Karpas-422 (cell line): ENCODE measurements around the gene ME1. TPM values are rescaled to one million over a fixed set of nuclear protein-coding genes. Genes with fewer than 3 reads are reported as not detected.

Source experiments
- DNase-seq: peaks from one replicate; pipeline ENCODE4 v3.0.0-alpha.2; 2015
- H2AFZ ChIP-seq: fragments of 200-600 bp; sonication (generic); 2 replicates; pipeline ENCODE4 v1.6.1; 2014; ENCODE audit warnings: antibody characterized with exemption, low read length, mixed read lengths
- H3K27ac ChIP-seq: fragments of 200-600 bp; sonication (generic); 2 replicates; pipeline ENCODE4 v1.5.1; 2014; ENCODE audit warnings: mild to moderate bottlenecking, low read length, moderate library complexity
- H3K27me3 ChIP-seq: fragments of 200-600 bp; sonication (generic); 2 replicates; pipeline ENCODE4 v1.6.1; 2014; ENCODE audit warnings: low read length, mixed read lengths
- H3K36me3 ChIP-seq: fragments of 200-600 bp; sonication (generic); 2 replicates; pipeline ENCODE4 v1.6.1; 2014; ENCODE audit warnings: low read length, mixed read lengths; ENCODE audit not compliant: insufficient read depth
- H3K4me1 ChIP-seq: fragments of 200-600 bp; sonication (generic); 2 replicates; pipeline ENCODE4 v1.6.1; 2014; ENCODE audit warnings: mild to moderate bottlenecking, low read length, mixed read lengths
- H3K4me2 ChIP-seq: fragments of 200-600 bp; sonication (generic); 2 replicates; pipeline ENCODE4 v1.6.1; 2014; ENCODE audit warnings: low read length, low read depth, mild to moderate bottlenecking; ENCODE audit not compliant: poor library complexity, severe bottlenecking
- H3K4me3 ChIP-seq: fragments of 200-600 bp; sonication (generic); 2 replicates; pipeline ENCODE4 v1.5.1; 2014; ENCODE audit warnings: mild to moderate bottlenecking, antibody characterized with exemption, low read length, mixed read lengths
- H3K79me2 ChIP-seq: fragments of 200-600 bp; sonication (generic); 2 replicates; pipeline ENCODE4 v1.6.1; 2014; ENCODE audit warnings: mild to moderate bottlenecking, low read length, mixed read lengths
- H3K9ac ChIP-seq: fragments of 200-600 bp; sonication (generic); 2 replicates; pipeline ENCODE4 v1.6.0; 2014; ENCODE audit warnings: low read length
- H3K9me2 ChIP-seq: fragments of 200-600 bp; sonication (generic), shearing (Covaris generic); replicated peaks from 2 replicates; pipeline ENCODE4 v1.6.0; 2014; ENCODE audit warnings: mild to moderate bottlenecking, low read length, moderate library complexity; ENCODE audit not compliant: insufficient read depth
- H3K9me3 ChIP-seq: fragments of 300-700, 200-600 bp; sonication (generic); 2 replicates; pipeline ENCODE4 v1.6.1; 2014; ENCODE audit warnings: low read length, mixed read lengths
- H4K20me1 ChIP-seq: fragments of 200-600 bp; sonication (generic); 2 replicates; pipeline ENCODE4 v1.6.1; 2014; ENCODE audit warnings: mild to moderate bottlenecking, antibody characterized with exemption, low read length, low read depth; ENCODE audit not compliant: insufficient read depth
- total RNA-seq: library from RNA; depleted of rRNA; stranded (reverse); fragments of >200 nt; shearing (Covaris generic); gene quantifications from 2 replicates; pipeline ENCODE4 v1.2.3, GENCODE V29; 2014; ENCODE audit warnings: low replicate concordance

The ME1 gene
- total RNA-seq, 1 experiment from 2014 or later, result not detected

DNA sequence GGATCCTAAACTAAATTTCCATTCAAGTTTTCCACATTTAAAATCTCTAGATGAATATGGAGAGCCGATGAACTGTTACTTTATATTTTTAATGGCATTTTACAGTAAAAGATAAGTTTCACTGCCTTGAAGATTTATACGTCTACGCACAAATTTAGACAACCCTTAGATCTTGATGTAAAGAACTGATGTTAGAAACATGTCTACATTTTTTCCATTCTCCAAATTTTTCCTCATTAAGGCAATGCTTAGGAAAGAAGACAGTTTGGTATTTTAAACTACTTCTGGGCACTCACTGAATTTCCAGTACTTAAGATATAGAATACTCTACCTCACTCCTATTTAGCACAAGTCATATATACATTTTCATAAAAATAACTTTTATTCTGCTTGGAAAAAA, 45.4 kb downstream of the ME1 start:
- H3K36me3 ChIP-seq, result no peaks in the 10 kb centered on the region
- no peaks in the 10 kb centered on the region for H4K20me1 ChIP-seq
- no peaks in the 10 kb centered on the region for H3K27me3 ChIP-seq
- no peak for DNase-seq
- no peak overlapping the region for H3K9ac ChIP-seq
- no peak overlapping the region for H3K4me3 ChIP-seq
- H3K4me2 ChIP-seq, result no peak overlapping the region
- no peak overlapping the region for H3K27ac ChIP-seq
- H3K9me2 ChIP-seq, result no peaks in the 10 kb centered on the region
- no peak overlapping the region for H2AFZ ChIP-seq
- H3K79me2 ChIP-seq, result no peaks in the 10 kb centered on the region
- H3K9me3 ChIP-seq, result no peaks in the 10 kb centered on the region
- H3K4me1 ChIP-seq, result no peaks in the 10 kb centered on the region

DNA sequence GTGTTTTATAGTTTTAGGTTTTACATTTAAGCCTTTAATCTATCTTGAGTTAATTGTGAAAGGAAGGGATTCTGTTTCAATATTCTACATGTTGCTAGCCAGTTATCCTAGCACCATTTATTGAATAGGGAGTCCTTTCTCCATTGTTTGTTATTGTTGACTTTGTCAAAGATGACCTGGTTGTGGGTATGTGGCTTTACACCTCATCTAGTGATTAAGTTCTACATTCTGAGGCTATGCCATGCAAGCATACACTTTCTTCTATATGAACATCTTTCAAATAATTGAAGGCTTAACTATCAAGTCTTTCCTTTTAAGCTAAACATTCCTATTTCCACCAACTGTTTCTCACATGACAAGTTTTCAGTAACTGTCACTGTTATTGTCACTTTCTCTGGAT, 46.1 kb downstream of the ME1 start:
- Histone ChIP-seq H4K20me1 (no peaks in the 10 kb centered on the region), H3K4me3 (no peak overlapping the region), H3K36me3 (no peaks in the 10 kb centered on the region), H3K27ac (no peak overlapping the region), H2AFZ (no peak overlapping the region), H3K79me2 (no peaks in the 10 kb centered on the region), H3K27me3 (no peaks in the 10 kb centered on the region), H3K4me1 (no peaks in the 10 kb centered on the region), H3K9ac (no peak overlapping the region), H3K9me2 (no peaks in the 10 kb centered on the region), H3K9me3 (no peaks in the 10 kb centered on the region), H3K4me2 (no peak overlapping the region)
- no peak for DNase-seq

- H3K36me3 ChIP-seq, result no peaks in the 10 kb centered on the region
- H3K9ac ChIP-seq, result no peak overlapping the region
- H4K20me1 ChIP-seq, result no peaks in the 10 kb centered on the region
- no peaks in the 10 kb centered on the region for H3K27me3 ChIP-seq
- no peak overlapping the region for H3K4me2 ChIP-seq
- no peak for DNase-seq
- H3K4me1 ChIP-seq, result no peaks in the 10 kb centered on the region
- no peak overlapping the region for H3K27ac ChIP-seq
- no peak overlapping the region for H2AFZ ChIP-seq
- H3K79me2 ChIP-seq, result no peaks in the 10 kb centered on the region
- no peak overlapping the region for H3K4me3 ChIP-seq
- no peaks in the 10 kb centered on the region for H3K9me3 ChIP-seq
- no peaks in the 10 kb centered on the region for H3K9me2 ChIP-seq
Measured at GRCh38 chr6:83381949-83382348, 48.9 kb downstream of the ME1 start.

- Histone ChIP-seq H3K9ac (no peak overlapping the region), H3K36me3 (no peaks in the 10 kb centered on the region), H3K79me2 (no peaks in the 10 kb centered on the region), H3K9me3 (no peaks in the 10 kb centered on the region), H2AFZ (no peak overlapping the region), H3K4me3 (no peak overlapping the region), H3K9me2 (no peaks in the 10 kb centered on the region), H3K4me2 (no peak overlapping the region), H3K4me1 (no peaks in the 10 kb centered on the region), H3K27me3 (no peaks in the 10 kb centered on the region), H3K27ac (no peak overlapping the region), H4K20me1 (no peaks in the 10 kb centered on the region)
- no peak for DNase-seq
Measured at GRCh38 chr6:83378621-83379388, 52.0 kb downstream of the ME1 start.

DNA sequence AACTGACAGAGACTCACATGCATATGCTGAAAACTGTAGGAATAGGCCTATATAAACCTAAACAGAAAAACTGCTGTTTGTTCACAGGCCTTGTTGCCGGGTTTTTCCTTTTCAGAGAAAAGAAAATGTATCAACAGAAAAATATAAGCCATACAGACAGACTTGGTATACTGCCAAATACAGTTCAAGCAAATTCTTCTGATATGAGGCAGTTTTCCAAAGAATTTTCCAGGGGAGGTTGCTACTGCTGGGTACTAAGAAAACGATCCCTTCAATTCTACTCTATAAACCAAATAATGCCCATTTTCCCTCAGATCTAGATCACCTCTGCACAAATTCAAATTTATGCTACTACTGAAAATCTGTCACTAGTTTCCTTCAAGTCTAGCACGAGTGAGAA, 59.4 kb downstream of the ME1 start:
- DNase-seq, result no peak
- no peaks in the 10 kb centered on the region for H3K4me1 ChIP-seq

DNA sequence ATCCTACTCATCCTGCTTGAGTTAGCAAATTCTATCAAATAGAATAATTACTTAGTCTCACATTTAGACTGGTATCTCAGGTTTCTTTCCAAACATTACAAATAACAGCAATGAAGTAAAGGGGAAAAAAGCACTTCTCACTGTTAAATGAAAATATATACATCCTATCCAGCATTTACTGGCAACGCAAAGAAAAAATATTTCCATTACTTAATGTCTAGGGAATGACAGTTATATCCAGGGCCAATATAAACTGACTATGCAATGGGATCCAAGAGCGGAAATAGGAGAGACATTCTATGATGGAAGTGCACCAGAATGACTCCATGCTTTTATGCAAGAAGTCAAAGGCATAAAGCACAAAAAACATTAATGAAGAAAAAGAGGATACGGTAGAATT, 60.3 kb downstream of the ME1 start:
- Histone ChIP-seq H2AFZ (no peak overlapping the region), H3K27ac (no peak overlapping the region), H3K9me2 (no peaks in the 10 kb centered on the region), H3K36me3 (no peaks in the 10 kb centered on the region), H3K4me2 (no peak overlapping the region), H3K27me3 (no peaks in the 10 kb centered on the region), H4K20me1 (no peaks in the 10 kb centered on the region), H3K4me1 (no peaks in the 10 kb centered on the region), H3K4me3 (no peak overlapping the region), H3K9me3 (no peaks in the 10 kb centered on the region), H3K79me2 (no peaks in the 10 kb centered on the region), H3K9ac (no peak overlapping the region)
- DNase-seq, result no peak

More for the DNA sequence above, 59.4 kb downstream of the ME1 start:
- no peaks in the 10 kb centered on the region for H3K36me3 ChIP-seq
- no peaks in the 10 kb centered on the region for H3K27me3 ChIP-seq
- no peaks in the 10 kb centered on the region for H3K9me2 ChIP-seq
- H2AFZ ChIP-seq, result no peak overlapping the region
- H3K9me3 ChIP-seq, result no peaks in the 10 kb centered on the region
- no peaks in the 10 kb centered on the region for H4K20me1 ChIP-seq
- H3K4me2 ChIP-seq, result no peak overlapping the region
- H3K9ac ChIP-seq, result no peak overlapping the region
- no peak overlapping the region for H3K4me3 ChIP-seq
- H3K79me2 ChIP-seq, result no peaks in the 10 kb centered on the region
- H3K27ac ChIP-seq, result no peak overlapping the region

GRCh38 chr6:83369692-83370091, 61.2 kb downstream of the ME1 start:
- H3K36me3 ChIP-seq, result no peaks in the 10 kb centered on the region
- no peak overlapping the region for H3K4me3 ChIP-seq
- no peak overlapping the region for H3K27ac ChIP-seq
- H3K4me1 ChIP-seq, result no peaks in the 10 kb centered on the region
- H3K4me2 ChIP-seq, result no peak overlapping the region
- H2AFZ ChIP-seq, result no peak overlapping the region
- DNase-seq, result no peak
- no peaks in the 10 kb centered on the region for H3K9me2 ChIP-seq
- H3K9me3 ChIP-seq, result no peaks in the 10 kb centered on the region
- H3K9ac ChIP-seq, result no peak overlapping the region
- H3K79me2 ChIP-seq, result no peaks in the 10 kb centered on the region
- H3K27me3 ChIP-seq, result no peaks in the 10 kb centered on the region
- no peaks in the 10 kb centered on the region for H4K20me1 ChIP-seq

DNA sequence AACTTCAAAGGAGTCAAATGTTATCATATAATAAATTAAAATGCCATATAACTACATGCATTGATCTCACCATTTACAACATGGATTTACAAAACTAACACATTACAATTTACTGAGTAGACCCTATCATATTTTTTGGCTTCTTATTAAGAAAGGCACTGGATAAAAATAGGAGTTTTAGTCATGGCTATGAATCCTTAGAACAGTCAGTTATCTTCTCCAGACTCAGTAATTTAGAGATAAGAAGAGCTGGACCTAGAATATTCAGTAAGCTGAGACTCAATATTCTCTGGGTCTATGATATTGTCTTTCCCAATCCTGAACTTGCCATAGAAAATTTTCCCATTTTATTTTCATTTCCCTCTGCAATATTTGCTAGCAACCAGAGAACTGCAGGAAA, 62.3 kb downstream of the ME1 start:
- Histone ChIP-seq H3K9ac (no peak overlapping the region), H3K79me2 (no peaks in the 10 kb centered on the region), H3K9me3 (no peaks in the 10 kb centered on the region), H3K9me2 (no peaks in the 10 kb centered on the region), H3K36me3 (no peaks in the 10 kb centered on the region), H2AFZ (no peak overlapping the region), H3K4me3 (no peak overlapping the region), H3K4me1 (no peaks in the 10 kb centered on the region), H3K27me3 (no peaks in the 10 kb centered on the region), H3K4me2 (no peak overlapping the region), H3K27ac (no peak overlapping the region), H4K20me1 (no peaks in the 10 kb centered on the region)
- DNase-seq, result no peak
